ENCODE results near the gene MORN3.
A peak's percentile ranks its signal among the peaks of the same experiment; 100 is the strongest.
"Not testable (repeated sequence)": the region's sequence is repeated elsewhere in the genome, so short reads cannot be mapped to it uniquely, and the experiment has no call there.

The MORN3 gene

GRCh38 chr12:121637231-121637914, 32.1 kb downstream of the MORN3 start:
- DNase-seq, result peak; percentile 63

- no peak for DNase-seq
Observed at GRCh38 chr12:121634836-121635235, 34.6 kb downstream of the MORN3 start.

GRCh38 chr12:121633833-121634196, 35.6 kb downstream of the MORN3 start:
- not testable (repeated sequence) for DNase-seq

- DNase-seq, result no peak
Observed at GRCh38 chr12:121632069-121632970, 37.1 kb downstream of the MORN3 start.

DNA sequence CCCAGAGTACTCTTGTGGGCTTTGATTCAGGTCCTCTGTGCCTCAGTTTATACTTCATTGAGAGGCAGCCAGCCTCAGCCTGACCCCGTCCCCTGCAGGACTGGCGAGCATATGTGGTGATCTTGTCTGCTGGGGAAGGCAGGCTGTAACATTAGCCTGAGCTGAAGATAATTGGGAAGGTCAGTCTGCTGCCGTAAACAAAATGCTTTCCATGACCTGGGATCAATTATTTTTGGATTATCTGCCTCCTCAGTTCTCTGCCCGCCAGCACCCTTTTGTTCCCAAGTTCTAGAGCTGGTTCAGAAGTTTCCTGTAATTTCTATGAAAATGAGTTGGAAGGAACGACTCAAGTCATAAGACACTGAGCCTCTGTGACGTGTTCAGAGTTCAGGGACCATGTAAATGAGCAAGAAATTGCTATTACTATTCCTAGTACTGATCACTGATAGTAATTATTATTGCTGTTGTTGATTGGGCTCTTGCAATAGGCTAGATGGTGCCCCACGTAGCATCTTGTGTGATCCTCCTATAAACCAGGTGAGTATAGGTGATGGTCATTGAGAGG, 38.6 kb downstream of the MORN3 start:
- no peak for DNase-seq

- DNase-seq, result no peak
Observed at GRCh38 chr12:121628536-121628935, 40.9 kb downstream of the MORN3 start.

DNA sequence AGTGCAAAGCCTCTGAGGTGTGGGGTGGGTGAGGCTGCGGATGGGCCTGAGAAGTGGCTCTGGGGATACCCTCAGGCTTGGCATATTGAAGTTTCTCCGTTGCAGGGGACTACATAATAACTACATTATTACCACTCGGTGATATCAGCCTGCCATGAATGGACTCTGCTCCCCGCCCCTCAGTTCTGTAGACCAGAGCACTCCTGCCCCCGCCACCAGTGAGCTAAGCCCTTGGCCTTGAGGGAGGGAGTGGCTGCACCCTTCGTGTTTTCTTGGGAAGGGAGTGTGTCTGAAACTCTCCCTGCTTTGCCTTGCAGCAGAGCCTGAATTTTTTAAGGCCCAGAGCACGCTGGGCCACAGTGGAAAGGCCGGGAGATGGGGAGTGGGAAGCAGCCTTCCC, 41.4 kb downstream of the MORN3 start:
- peak; percentile 35 for DNase-seq

GRCh38 chr12:121626853-121627640, 42.4 kb downstream of the MORN3 start:
- peak; percentile 75 for DNase-seq

DNA sequence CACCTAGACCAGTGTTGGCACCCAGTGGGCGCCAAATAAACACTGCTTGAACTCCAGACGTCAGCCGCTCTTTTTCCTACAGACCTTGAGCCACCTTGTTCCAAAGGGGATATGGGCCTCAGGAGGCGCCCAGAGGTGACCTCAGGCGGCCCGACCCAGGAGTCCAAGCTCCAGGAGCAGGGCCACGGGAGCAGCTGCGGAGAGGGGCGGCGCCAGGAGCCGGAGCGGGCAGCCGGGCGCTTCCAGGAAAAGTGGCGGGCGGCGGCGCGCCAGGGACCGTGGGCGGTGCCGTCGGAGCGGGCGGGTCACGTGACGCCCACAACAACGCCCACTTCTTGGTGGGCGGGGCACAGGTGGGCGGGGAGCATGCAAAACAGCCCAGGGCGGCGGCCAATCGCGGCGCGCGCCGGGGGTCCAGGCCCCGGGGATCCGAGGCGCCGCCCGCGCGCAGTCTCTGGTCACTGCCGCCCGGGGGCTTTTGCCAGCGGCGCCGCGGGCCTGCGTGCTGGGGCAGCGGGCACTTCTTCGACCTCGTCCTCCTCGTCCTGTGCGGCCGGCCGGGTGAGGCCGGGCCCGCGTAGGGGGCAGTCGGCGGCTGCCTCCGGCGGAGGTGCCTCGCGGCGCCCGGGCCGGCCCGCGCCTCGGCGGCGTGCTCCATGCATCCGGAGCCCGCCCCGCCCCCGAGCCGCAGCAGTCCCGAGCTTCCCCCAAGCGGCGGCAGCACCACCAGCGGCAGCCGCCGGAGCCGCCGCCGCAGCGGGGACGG, 43.2 kb downstream of the MORN3 start, which contains the start of gene ORAI1:
Gene ORAI1 (plus strand): TSS at position 444 of the 766 bp plus-strand sequence.
- peak; percentile 98 for DNase-seq

DNA sequence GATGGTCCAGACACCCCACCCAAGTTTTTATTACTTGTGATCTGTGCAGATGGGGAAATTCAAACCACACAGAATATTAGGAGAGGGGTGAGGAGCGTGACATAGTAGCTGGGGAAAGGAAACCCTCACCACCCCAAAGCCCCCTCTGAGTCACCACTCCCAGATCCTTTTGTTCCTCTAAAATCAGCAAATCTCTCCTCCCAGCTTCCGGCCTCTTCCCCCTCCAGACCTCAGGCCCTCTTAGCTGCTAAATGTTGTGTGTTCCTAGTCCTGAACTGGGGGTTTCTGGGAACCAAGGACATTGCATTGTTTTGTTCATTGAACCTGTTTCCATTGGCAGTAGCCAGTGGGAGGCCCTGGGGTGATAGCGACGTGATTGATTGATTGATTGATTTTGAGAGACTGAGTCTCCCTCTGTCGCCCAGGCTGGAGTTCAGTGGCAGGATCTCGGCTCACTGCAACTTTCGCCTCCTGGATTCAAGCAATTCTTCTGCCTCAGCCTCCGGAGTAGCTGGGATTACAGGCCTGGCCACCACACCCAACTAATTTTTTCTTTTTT, 49.0 kb downstream of the MORN3 start:
- no peak for DNase-seq

DNA sequence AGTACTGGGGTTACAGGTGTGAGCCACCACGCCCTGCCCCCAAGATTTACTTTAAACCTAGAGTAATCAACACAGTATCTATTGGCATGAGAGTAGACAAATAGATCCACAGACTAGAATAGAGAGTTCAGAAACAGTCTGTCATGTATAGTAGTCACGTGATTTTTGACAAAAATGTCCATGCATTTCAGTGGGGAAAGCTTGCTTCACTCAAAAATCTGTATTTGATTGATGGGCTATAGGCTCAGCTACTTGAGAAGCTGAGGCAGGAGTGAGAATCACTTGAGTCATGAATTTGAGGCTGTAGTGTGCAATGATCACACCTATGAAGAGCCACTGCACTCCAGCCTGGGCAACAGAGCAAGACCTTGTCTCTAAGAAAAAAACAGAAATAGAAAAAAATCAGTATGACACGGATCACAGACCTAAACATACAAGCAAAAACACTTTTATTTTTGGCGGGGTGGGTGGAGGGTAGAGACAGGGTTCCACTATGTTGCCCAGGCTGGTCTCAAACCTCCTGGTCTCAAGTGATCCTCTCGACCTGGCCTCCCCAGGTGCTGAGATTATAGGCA, 50.7 kb downstream of the MORN3 start:
- no peak for DNase-seq

DNA sequence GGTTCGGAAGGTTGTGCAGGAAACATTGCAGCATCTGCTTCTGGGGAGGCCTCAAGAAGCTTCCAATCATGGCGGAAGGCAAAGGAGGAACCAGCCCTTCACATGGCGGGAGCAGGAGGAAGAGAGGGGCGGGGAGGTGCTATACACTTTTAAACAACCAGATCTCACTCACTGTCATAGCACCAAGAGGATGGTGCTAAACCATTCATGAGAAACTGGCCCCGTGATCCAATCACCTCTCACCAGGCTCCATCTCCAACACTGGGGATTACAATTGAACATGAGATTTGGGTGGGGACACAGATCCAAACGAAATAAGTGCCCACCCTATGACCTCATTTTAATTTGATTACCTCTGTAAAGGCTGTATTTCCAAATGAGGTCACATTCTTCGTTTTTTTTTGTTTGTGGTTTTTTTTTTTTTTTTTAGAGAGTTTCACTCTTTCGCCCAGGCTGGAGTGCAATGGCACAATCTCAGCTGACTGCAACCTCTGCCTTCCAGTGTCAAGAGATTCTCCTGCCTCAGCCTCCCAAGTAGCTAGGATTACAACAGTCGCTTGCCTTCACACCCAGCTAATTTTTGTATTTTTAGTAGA, 54.5 kb downstream of the MORN3 start:
- no peak for DNase-seq

- DNase-seq, result no peak
Observed at GRCh38 chr12:121613462-121613861, 56.0 kb downstream of the MORN3 start.

- peak; percentile 43 for DNase-seq
Observed at GRCh38 chr12:121611306-121611705, 58.1 kb downstream of the MORN3 start.

DNA sequence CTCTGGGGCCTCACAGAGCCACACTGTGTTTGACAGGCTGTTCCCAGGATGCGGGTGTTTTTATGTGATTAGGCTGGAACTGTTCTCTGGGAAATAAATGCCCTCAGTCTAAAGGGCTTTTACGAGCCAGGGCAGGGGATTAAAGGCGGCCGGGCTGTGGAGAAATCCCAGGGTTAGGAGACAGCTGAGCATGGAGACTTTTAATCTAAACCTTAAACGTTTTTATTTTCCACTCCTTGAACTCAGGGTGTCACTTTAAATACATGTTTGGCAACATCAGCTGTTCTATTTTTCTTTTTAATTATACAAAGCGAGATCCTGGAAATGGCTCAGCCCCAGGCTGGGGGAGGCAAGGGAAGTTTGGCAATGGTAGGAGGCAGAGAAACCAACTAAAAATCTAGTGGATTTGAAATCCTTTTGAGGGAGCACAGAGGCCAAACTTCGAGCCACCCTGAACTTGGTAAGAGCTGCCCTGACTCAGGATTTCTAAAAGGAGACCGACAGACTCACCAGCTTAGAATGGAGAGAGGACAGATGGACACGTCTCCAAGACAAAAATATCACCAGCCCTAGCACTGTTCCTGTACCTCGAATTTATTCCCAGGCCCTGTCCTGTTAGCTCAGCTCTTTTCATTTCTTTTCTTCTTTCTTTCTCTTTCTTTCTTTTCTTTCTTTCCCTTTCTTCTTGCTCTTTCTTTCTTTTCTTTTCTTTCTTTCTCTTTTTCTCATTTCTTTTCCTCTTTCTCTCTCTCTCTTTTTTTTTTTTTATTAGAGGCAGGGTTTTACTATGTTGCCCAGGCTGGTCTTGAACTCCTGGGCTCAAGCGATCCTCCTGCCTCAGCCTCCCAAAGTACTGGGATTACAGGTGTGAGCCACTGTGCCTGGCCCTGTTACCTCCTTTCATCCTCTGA, 59.0 kb downstream of the MORN3 start:
- no peak for DNase-seq

GRCh38 chr12:121608301-121608700, 61.2 kb downstream of the MORN3 start:
- no peak for DNase-seq

- no peak for DNase-seq
Observed at GRCh38 chr12:121603581-121603980, 65.9 kb downstream of the MORN3 start.

DNA sequence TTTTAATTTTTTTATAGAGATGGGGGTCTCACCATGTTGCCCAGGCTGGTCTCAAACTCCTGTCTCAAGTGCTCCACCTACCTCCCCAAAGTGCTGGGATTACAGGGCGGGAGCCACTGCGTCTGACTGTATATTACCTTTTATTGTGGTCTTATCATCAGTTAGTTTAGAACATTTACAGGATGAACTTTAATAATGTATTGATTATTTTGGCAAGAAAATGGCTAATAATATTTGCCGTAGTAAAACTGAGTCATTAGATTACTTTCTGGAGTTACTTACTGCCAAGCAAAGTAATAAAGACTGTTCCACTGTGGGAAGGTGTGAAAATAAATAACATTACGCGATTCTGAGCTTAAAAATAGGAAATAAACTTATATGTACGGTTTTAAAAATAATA, 66.7 kb downstream of the MORN3 start:
- DNase-seq, result no peak

GRCh38 chr12:121600702-121601336, 68.6 kb downstream of the MORN3 start:
- DNase-seq, result no peak
